ENCODE measurements around the gene VEZT.
A peak's percentile ranks its signal among the peaks of the same experiment; 100 is the strongest.
"Not testable (repeated sequence)": the region's sequence is repeated elsewhere in the genome, so short reads cannot be mapped to it uniquely, and the experiment has no call there.

The VEZT gene, protein sequence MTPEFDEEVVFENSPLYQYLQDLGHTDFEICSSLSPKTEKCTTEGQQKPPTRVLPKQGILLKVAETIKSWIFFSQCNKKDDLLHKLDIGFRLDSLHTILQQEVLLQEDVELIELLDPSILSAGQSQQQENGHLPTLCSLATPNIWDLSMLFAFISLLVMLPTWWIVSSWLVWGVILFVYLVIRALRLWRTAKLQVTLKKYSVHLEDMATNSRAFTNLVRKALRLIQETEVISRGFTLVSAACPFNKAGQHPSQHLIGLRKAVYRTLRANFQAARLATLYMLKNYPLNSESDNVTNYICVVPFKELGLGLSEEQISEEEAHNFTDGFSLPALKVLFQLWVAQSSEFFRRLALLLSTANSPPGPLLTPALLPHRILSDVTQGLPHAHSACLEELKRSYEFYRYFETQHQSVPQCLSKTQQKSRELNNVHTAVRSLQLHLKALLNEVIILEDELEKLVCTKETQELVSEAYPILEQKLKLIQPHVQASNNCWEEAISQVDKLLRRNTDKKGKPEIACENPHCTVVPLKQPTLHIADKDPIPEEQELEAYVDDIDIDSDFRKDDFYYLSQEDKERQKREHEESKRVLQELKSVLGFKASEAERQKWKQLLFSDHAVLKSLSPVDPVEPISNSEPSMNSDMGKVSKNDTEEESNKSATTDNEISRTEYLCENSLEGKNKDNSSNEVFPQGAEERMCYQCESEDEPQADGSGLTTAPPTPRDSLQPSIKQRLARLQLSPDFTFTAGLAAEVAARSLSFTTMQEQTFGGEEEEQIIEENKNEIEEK

DNA sequence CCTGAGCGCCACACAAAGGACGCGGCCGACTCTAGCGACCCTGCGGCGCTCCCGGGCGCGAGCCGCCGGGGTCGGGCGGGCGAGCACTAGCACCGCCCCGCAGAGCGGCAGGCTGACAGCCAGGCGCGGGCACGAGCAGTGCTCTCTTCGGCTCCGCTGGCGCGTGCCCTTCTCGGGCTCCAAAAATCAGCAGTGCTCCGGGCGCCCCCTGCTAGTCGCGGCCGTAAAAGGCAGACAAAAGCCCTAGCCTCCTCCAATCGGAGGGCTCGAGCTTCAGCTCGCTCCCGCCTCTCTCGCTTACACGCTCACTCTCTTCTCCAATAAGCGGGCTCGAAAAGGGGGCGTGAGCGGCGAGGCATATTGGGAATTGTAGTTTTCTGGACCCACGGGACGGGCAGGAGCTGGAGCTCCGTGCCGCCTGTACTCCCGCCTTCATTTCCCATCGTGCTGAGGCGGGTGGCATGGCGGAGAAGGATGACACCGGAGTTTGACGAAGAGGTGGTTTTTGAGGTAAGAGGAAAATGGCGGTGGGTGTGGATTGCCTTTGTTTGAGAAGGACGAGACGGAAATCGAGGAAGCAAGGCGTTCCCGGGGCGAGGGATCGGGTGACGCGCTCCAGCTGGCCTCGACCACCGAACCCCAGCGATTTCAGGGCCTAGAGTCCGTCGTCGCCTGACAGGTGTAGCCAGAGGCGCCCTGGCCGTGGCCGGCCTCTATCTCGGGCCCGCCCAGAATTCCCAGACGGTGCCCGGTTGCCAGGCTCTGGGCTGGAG is at the start of gene VEZT, which contains the start of gene FGD6:
TSS of gene VEZT (plus strand) at position 431 of the 773 bp plus-strand sequence. CDS start at position 475, 44 bp downstream.
TSS of gene FGD6 (minus strand) at position 91 of the 773 bp plus-strand sequence. CDS start 227 bp downstream, outside the sequence.
- FAIRE-seq: peak; percentile 81

DNA sequence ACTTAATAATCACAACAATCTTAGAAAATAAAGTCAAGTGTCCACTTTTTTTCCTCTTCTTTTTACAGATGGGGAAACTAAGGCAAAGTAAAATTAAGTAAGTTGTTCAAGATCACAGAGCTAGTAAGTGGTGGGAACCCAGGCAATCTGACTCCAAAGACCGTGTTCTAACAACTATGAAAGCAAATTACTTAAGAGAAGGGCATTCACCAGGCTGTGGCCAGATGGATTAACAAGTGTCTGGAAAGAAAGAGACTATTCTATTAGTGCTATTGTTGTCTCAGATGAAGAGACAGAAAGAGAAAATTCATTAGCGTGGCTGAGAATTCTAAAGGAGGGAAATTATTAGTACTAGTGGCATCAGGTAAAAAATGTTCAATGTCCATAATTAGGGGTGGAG is 48.9 kb upstream of the VEZT start:
- FAIRE-seq: no peak

DNA sequence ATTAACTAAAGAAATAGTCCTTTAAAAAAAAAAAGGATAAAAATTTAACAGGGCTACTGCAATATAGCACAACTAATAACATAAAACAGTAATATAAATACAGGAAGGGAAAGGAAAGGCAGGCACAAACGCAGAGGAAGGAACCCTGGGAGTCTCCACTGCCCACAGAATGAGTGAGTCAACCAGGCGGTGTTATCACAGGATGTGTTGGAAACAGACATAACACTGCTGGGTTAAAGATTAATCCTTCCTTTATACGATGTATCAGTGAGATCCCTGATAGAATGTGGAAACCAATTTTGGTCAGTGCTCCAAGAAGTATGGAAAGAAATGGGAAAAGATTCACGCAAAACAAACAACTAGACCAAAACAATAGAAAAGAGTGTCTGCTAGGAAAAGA is 48.2 kb upstream of the VEZT start:
- FAIRE-seq: no peak

DNA sequence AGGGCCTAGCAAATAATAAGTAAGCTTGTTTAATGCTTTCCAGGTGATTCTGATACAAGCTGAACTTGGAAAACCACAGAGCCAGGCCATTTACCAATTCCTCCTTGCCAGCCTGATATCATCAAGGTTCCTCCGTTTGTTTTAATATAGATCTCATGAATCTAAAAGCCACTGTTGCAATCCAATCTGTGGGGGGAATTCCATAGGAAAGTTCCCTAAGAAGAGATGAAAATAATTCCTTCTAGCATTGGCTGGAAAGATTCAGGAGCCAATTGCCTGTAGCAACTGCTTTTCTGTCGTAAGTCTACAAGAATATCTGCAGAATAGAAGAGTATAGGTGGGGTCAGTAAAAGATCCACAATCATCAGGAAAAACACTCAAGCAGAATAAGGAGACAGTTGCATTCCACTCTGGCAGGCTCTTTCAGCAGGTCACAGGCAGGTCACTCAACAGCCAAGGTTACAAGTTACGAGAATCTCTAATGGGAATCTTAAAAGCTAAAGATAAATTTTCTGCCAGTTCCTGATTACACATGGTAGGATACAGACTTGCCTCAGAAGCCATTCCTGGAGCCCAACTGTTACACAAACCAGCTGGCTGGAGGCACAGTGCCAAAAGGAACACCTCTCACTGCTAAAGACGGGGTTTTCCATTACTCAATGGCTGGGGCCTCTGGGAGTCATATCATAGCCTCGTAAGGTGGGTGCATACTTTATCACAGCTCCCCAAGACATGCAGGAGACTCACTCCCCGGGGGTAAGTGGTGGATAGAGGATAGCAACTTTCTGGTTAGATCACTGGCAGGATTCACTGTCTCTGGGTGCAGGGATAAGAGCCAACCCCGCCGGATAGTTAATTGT is 44.0 kb upstream of the VEZT start:
- no peak for FAIRE-seq

DNA sequence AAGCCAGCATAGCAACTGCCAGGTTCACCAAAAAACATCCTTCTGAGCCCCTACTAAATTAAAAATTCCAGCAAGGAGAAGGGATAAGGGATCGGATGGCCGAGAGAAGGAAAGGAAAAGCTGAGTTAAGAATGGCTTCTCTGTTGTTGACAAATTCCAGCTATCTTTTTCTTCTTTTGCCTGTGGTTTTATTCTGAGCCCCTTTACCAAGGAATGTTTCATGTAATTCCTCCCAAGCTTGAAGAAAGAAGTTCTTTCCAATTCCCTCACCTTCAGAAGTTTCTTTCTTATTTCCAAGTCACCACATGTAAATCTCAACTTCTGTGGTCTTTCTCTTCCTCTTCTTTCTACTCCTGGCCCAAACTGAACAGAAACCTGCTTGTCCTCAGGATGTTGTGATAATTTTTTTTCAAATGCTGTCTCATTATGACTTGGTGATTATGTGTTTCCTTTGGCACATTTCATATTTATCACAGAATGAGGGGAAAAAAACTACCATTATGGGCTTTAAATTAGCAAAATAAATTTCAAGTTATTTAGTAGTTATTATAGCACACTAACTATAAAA is 40.3 kb upstream of the VEZT start:
- no peak for FAIRE-seq

DNA sequence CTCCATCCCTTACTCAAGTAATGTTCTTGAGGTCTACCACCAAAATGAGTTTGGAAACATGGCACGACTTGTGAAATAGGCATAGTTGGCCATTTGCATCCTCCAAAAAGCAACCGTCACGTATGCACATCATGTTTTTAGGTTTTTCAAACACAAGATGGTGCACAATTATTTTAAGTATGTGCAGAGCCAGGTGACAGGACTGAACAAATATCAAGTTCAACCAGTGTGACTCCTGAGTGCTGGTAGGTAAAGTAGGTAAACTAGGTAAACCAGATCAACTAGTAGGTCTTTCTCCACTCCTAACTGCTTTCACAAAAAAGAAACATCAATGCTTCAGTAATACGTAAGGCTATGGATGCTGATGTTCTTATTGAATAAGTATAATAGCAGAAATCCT is 39.5 kb upstream of the VEZT start:
- FAIRE-seq: no peak

DNA sequence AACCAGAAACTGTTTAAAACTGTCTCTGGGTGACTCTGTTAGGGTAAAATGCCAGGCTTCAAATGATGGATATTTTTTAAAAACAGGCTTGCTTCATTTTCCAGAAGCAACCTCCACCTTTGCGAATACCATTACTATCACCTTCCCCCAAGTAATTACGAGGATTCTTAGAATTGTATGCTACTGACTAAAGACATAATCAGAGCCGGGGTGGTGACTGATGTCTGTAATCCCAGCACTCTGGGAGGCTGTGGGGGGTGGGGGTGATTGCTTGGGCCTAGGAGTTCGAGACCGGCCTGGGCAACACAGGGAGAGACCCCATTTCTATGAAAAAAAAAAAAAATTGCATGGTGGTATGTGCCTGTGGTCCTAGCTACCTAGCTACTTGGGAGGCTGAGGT is 38.6 kb upstream of the VEZT start:
- FAIRE-seq: no peak

DNA sequence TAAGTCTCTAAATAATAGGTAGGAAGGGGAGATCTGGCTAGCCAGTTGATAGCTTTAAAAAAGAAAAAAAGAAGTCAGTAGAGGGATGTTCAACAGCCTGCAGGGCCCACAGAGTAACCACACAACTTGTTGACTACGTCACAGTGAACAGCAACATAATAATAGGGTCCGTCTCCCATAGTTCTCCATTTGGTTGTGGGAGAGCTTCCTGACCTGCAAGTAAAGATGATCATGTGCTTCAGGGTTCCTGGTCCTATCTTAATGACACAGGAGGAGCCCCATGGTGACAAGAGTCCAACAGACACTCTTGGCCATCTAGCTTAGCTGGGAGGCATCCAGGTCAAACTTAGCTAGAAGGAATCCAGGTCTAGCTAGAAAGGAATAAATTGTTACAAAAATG is 36.5 kb upstream of the VEZT start:
- no peak for FAIRE-seq

DNA sequence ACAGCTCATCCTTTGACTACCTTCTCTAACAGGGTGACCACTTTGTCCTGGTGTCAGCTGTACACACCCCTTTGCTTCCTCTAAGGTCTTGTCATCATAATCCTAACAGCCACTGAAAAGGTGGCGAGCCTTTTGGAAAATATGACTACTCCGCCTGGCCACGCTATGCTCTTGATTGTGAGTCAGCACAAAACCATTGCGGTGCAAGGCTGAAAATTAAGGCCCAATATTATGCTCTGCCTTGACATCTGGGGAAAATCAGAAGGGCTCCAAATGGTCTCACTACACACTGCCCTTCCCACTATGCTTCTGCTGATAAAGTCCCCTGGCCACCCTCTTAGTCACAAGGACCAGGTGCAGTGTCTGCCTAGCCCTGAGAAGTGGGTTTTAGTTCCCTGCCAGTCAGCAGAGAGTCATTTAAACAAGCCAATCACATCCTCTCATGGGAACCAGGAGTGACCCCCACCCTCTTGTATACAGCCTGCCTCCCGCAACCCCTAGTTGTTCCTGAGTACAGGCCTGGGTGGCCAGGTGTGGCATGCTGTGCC is 34.7 kb upstream of the VEZT start:
- FAIRE-seq: no peak

DNA sequence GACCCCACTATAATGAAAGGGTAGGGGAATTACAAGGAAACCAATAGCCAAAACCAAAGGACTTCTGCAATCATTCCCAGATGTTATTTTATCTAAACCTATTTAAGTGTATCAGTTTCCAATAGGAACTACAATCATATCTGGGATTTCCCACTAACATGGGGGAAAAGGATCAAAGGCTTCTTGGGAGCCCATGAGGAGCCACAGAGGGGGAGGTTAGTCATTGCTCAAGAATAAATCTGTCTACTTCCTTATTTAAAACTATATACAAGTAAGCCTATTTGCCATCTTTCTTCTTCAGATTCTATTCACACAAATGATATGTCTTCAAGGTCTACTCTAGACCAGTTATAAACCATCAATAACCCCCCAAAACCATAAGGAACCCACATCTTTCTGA is 33.5 kb upstream of the VEZT start:
- no peak for FAIRE-seq

DNA sequence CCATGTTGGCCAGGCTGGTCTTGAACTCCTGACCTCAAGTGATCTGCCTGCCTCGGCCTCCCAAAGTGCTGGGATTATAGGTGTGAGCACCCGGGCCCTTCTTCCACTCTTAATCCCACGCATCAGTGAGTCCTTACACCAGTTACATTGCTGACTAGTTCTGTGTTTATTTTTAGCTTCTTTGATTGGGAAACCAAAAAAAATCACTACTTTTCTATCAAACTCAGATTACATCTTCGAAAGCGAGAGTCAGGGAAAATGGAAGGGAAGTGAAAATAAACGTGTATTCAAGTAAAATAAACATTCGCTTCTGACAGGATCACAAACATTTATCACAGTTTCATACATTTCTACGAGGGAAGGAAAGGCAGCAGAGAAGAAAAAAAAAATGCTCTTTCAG is 32.5 kb upstream of the VEZT start:
- FAIRE-seq: no peak

DNA sequence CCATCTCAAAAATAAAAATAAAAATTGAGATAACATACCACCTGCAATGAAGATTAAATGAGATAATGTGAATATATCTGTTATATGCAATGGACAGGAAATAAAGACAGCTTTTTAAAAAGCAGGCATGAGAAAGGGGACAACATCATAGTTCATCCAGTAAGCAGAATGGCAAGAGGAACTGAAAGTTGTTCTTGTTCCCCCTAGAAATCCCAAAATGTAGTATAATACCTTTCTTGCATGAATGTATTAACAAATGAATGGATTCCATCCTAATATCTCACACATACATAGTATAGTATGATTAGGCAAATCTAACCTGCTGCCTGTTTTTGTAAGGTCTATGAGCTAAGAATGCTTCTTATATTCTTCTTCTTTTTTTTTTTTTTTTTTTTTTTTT is 31.8 kb upstream of the VEZT start:
- FAIRE-seq: no peak

DNA sequence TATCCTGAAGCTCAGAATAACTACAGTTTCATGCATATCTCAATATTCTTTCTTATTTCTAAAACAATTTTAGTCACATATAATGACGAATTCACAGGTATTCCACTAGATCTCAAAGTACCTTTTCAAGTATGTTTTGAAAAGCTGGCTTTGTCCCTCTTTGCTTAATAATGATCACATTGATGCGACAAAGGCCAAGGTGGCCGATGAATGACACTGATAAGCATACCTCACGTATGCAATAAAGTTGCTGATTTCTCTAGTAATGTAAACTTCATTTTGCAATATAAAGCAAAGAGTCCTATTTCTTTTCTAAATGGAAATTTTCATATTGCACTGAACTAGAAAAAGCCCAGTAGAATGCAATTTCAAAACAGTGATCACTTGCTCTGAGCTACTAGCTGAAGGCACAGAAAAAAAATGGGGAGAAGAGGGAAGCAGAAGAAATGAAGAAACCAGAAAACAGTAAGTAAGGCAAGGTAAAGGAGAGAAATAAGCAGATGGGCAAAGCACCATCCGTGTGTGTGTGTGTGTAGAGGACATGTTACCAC is 29.7 kb upstream of the VEZT start:
- FAIRE-seq: no peak

DNA sequence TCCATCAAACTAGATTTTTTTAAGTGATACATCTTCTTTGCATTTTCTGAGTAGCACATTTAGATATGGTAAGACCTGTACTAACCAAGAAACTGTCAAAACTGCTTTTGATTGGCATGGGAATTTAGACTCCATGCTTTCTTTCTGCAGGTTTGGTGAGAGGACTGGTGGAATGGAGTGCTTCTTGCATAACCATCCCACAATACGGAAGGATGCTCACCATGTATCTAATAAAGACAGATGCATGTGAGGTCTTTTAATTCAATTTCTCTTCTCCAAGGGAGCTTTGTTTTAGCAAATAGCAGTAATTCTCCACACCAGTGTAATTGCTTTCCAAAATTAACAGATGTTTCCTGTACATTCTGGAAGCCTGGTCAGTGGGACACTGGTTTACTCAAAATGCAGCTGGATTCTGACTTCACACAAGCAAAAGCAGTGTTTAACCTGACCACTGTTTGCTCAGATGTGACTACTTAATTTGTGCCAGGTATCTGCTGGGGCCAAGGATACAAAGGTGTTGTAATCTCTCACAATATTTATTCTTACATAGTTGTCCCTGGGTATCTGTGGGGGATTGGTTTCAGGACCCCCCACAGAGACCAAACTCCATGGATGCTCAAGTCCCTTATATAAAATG is 26.4 kb upstream of the VEZT start:
- FAIRE-seq: no peak

DNA sequence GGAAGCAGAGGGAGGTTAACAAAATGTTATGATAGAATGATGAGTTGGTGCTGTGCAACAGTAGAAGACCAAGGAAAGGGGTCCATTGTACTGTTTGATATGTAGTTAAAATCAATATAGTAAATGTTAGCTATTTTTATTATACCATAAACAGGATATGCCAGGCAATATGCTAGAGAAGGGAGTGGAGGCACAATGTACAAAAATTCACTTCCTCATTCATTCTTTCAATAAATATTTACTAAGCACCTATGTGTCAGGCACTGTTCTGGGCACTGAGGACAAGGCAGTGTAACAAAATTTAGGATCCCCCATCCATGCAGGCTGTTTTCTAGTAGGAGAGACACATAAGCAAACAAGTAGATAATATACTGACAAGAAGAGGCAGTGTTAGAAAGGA is 25.3 kb upstream of the VEZT start:
- FAIRE-seq: no peak

DNA sequence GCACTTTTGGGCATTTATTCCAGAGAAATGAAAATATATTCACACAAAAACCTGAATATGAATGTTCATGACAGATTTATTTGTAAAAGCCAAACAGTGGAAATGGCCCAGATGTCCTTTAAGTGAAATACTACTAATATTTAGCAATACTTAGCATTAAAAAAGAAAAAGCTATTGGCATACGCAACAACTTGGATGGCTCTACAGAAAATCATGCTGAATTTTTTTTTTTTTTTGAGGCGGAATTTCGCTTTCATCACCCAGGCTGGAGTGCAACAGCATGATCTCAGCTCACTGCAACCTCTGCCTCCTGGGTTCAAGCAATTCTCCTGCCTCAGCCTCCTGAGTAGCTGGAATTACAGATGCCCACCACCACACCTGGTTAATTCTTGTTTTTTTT is 24.5 kb upstream of the VEZT start:
- no peak for FAIRE-seq

DNA sequence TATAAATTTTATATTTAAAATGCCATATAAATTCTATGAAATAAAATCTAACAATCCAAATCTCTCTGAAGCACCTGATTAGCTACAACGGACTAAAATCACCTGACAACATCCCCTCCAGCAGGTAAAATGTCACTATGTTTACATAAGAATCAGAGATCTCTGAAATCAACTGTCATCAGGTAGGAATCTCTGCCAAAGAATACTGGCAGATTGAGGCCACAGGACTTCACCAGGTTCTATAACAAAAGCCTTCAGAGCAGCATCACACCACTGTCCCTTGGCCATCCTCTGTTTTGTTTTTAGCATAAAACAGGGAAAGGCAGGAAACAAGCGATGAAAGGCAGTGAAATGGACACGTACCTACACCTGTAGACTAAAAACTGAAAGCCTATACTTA is 22.5 kb upstream of the VEZT start:
- no peak for FAIRE-seq

DNA sequence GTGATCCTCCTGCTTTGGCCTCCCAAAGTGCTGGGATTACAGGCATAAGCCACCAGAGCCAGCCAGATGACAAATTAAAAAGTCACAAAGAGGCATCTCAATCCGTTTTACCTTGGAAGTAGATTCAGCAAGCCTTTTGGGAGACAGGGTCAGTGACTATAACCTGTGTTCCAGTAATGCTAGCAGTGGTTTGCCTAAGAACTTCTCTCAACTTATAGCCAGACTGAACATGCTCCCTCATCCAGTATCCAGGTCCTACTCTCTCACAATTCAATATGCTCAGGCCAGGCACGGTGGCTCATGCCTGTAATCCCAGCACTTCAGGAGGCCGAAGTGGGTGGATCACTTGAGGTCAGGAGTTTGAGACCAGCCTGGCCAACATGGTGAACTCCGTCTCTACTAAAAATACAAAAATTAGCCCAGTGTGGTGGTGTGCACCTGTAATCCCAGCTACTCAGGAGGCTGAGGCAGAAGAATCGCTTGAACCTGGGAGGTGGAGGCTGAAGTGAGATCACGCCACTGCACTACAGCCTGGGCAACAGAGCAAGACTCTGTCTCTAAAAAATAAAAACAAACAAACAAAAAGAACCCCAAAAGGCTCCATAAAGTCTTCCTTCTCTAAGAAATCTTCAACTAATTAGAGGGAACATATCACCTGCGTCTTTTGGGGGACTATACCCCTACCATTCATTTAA is 20.6 kb upstream of the VEZT start:
- not testable (repeated sequence) for FAIRE-seq

DNA sequence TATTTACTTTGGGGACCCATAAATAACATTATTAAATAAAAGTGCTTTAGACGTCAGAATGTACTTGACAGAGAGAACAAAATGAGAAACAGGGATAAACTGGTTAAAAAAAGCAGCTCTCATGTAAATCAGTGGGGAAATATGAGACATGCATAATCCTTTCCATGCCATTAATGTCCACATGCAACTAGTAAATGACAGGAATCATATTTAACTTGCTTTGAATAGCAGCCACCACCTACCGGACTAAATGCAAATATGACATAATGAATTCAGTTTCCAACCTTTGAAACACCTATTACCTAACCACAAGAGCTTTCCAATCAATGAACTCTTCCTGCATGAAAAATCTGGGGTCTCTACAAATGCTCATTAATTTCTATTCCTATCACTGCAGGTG is 20.0 kb upstream of the VEZT start:
- FAIRE-seq: no peak

DNA sequence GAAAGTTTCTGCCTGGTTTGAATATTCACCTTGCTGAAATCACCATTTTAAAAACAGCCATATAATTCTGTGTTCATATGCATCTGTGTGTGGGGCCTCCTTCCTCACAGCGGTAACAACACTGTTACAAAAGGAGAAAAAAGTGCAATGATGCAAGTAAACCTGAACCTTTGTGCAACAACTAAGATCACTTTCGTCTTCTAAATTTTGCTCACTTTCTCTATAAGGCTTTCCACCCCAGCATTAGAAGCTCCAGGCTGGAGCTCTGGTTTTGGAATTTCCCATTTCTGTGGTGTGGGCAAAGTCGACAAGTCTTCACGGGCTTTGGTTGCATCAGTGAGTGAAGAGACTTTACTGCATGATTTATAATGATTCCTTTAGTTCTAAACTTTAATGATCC is 18.7 kb upstream of the VEZT start:
- FAIRE-seq: no peak

Data from colon (tissue), 2 donors.